K562 (cell line): Measurements from ENCODE around the gene UROD. TPM values are rescaled to one million over a fixed set of nuclear protein-coding genes. Genes with fewer than 3 reads are reported as not detected.

Experiments
- ATAC-seq: fragments of 200-7000 bp; cut with Tn5 transposase; 3 replicates; pipeline ENCODE4 v1.9.1; 2020; ENCODE audit warnings: moderate library complexity
- BruUV-seq: library from RNA; stranded (reverse); fragments of 400-500 nt; replicated peaks from 2 replicates; lab custom pipeline; 2021; lab: Mats Ljungman, UMichigan
- CTCF ChIA-PET: fragments of 300-600 bp; formaldehyde crosslinking; extraction: SDS; loops from one replicate; lab custom pipeline; 2021; ENCODE audit warnings: low intra/inter-chr PET ratio; lab: Yijun Ruan, JAX
- POLR2A ChIA-PET: fragments of 300-600, 350-650 bp; sonication (Branson Sonifier 250); formaldehyde crosslinking; extraction: SDS; loops from one replicate; lab custom pipeline; 2021; ENCODE audit warnings: antibody characterized with exemption, inconsistent platforms; lab: Yijun Ruan, JAX
- DNase-seq, 4 experiments: peaks; one replicate each; pipeline versions ENCODE4 v3.0.0 to v3.0.0-alpha.2; 2011 to 2018; ENCODE audit warnings: low spot score in 3 of 4, mixed read lengths in 3 of 4; ENCODE audit errors: extremely low read depth in 1 of 4
- FAIRE-seq: peaks from 2 replicates; lab custom pipeline; 2011; peaks lifted over from hg19 to GRCh38; lab: Jason Lieb, UNC
- H2AFZ ChIP-seq: 2 replicates; pipeline ENCODE4 v1.6.0; 2011; ENCODE audit warnings: low read depth, low read length, control low read depth, inconsistent platforms
- H3K27ac ChIP-seq: fragments of 200-600 bp; 3 replicates; pipeline ENCODE4 v1.8.0; 2011; ENCODE audit warnings: low read depth, mild to moderate bottlenecking, control low read depth, inconsistent platforms, low read length, moderate library complexity, mixed read lengths; ENCODE audit errors: extremely low read depth
- H3K27me3 ChIP-seq, 2 experiments: fragments of 300-600 bp in 1 of 2; 2 replicates in 1 of 2; 3 replicates in 1 of 2; pipeline versions ENCODE4 v1.6.0 to v1.8.0; 2011; ENCODE audit warnings: inconsistent platforms in 2 of 2, low read length in 2 of 2, mild to moderate bottlenecking in 1 of 2, mixed read lengths in 1 of 2, moderate library complexity in 1 of 2; ENCODE audit not compliant: control insufficient read depth in 2 of 2, insufficient read depth in 2 of 2
- H3K36me3 ChIP-seq: fragments of 300-600 bp; 3 replicates; pipeline ENCODE4 v1.8.0; 2011; ENCODE audit warnings: mild to moderate bottlenecking, low read length, inconsistent platforms; ENCODE audit not compliant: control insufficient read depth, insufficient read depth
- H3K4me1 ChIP-seq, 2 experiments: fragments of 200-600 bp in 1 of 2; replicated peaks in 1 of 2; 2 replicates in 1 of 2; 3 replicates in 1 of 2; pipeline versions ENCODE4 v1.5.1 to v1.8.0; 2011; ENCODE audit warnings: inconsistent platforms in 2 of 2, low read length in 2 of 2, mild to moderate bottlenecking in 1 of 2, mixed read lengths in 1 of 2, moderate library complexity in 1 of 2; ENCODE audit not compliant: control insufficient read depth in 2 of 2, insufficient read depth in 2 of 2
- H3K4me2 ChIP-seq: 2 replicates; pipeline ENCODE4 v1.6.1; 2011; ENCODE audit warnings: low read length, control low read depth, inconsistent platforms, mixed read lengths; ENCODE audit not compliant: insufficient read depth
- H3K4me3 ChIP-seq: fragments of 200-600 bp; sonication (generic), shearing (Covaris generic); 2 replicates; pipeline ENCODE4 v1.5.1; 2016; ENCODE audit warnings: control low read depth, inconsistent platforms
- H3K79me2 ChIP-seq: fragments of 200-600 bp; 3 replicates; pipeline ENCODE4 v1.8.0; 2011; ENCODE audit warnings: low read length, inconsistent platforms; ENCODE audit not compliant: control insufficient read depth, insufficient read depth
- H3K9ac ChIP-seq, 2 experiments: 2 replicates each; pipeline versions ENCODE4 v1.6.0 to v1.6.1; 2011; ENCODE audit warnings: low read depth in 2 of 2, low read length in 2 of 2, control low read depth in 1 of 2, inconsistent platforms in 1 of 2, mild to moderate bottlenecking in 1 of 2, mixed read lengths in 1 of 2; ENCODE audit not compliant: insufficient read depth in 1 of 2
- H3K9me1 ChIP-seq: one replicate; pipeline ENCODE4 v1.6.0; 2011; ENCODE audit warnings: inconsistent platforms, mild to moderate bottlenecking, low read length, moderate library complexity; ENCODE audit not compliant: control insufficient read depth, insufficient read depth
- H3K9me3 ChIP-seq: replicated peaks from 2 replicates; pipeline ENCODE4 v1.5.1; 2011; ENCODE audit warnings: low read depth, low read length, inconsistent platforms; ENCODE audit not compliant: control insufficient read depth, insufficient read depth
- H4K20me1 ChIP-seq: replicated peaks from 2 replicates; pipeline ENCODE4 v1.6.1; 2011; ENCODE audit warnings: low read length, inconsistent platforms, mixed read lengths; ENCODE audit not compliant: control insufficient read depth, insufficient read depth
- E2F6 ChIP-seq, 2 experiments: IDR thresholded peaks; 2 replicates each; pipeline ENCODE4 v1.6.1; 2011; ENCODE audit warnings: borderline replicate concordance in 1 of 2, control low read depth in 1 of 2, low read depth in 1 of 2, low read length in 1 of 2, mild to moderate bottlenecking in 1 of 2, mixed read lengths in 1 of 2, moderate library complexity in 1 of 2; ENCODE audit not compliant: insufficient read depth in 1 of 2, insufficient read length in 1 of 2, poor library complexity in 1 of 2, severe bottlenecking in 1 of 2; ENCODE audit errors: extremely low read depth in 1 of 2
- GABPB1 ChIP-seq: sonication (generic); formaldehyde crosslinking; IDR thresholded peaks from 2 replicates; pipeline ENCODE4 v1.8.0; 2022; ENCODE audit warnings: mild to moderate bottlenecking, missing genetic modification reagents
- L3MBTL2 ChIP-seq: fragments of 450-650 bp; IDR thresholded peaks from 2 replicates; pipeline ENCODE4 v1.6.1; 2016; ENCODE audit warnings: mild to moderate bottlenecking, moderate library complexity
- MGA ChIP-seq: fragments of 450-650 bp; IDR thresholded peaks from 2 replicates; pipeline ENCODE4 v1.6.1; 2016; ENCODE audit warnings: mild to moderate bottlenecking, moderate library complexity
- RBM14 ChIP-seq: fragments of 200-400 bp; formaldehyde crosslinking; IDR thresholded peaks from 2 replicates; pipeline ENCODE4 v1.6.1; 2018; ENCODE audit warnings: low read depth, mild to moderate bottlenecking, low read length, moderate library complexity, borderline replicate concordance; ENCODE audit not compliant: insufficient read depth
- RFX1 ChIP-seq: fragments of 450-650 bp; IDR thresholded peaks from 2 replicates; pipeline ENCODE4 v1.6.1; 2016; ENCODE audit warnings: mild to moderate bottlenecking, moderate library complexity
- SPI1 ChIP-seq: IDR thresholded peaks from 2 replicates; pipeline ENCODE4 v1.6.1; 2011; ENCODE audit warnings: low read depth, low read length, control low read depth, borderline replicate concordance
- WGBS: fragments of 100-300 bp; shearing (Covaris generic); methylation state at CpG from one replicate; pipeline ENCODE4 v1.1.6; 2016; ENCODE audit warnings: low coverage, mixed read lengths; ENCODE audit not compliant: insufficient coverage; ENCODE audit errors: missing lambda C conversion rate; 5-methylcytosine and 5-hydroxymethylcytosine counted together
- in situ Hi-C: fragments of 300-500 bp; cut with MboI; formaldehyde crosslinking; loops from 4 replicates; pipeline ENCODE4 v1.15.0; 2018; ENCODE audit warnings: inconsistent platforms, mixed read lengths
- intact Hi-C: fragments of 100-400 bp; cut with micrococcal nuclease; formaldehyde crosslinking; loops from 2 replicates; pipeline ENCODE4 v1.14.2; 2022
- polyA plus RNA-seq, 8 experiments: library from polyadenylated mRNA; depleted of rRNA in 4 of 8; stranded (reverse) in 5 of 8; unstranded in 3 of 8; fragments of >200 nt; fragmentation: Nextera tagmentation in 2 of 8; fragmentation: Illumina TruSeq in 1 of 8; extraction: Ambion mirVana in 2 of 8; extraction: Trizol in 1 of 8; gene quantifications; 2 replicates each; pipeline versions ENCODE4 v1.2.1 to v1.2.3, GENCODE V29; 2011 to 2014; ENCODE audit warnings: inconsistent platforms in 1 of 8, missing spikeins in 1 of 8
- total RNA-seq, 7 experiments: library from RNA; depleted of rRNA in 6 of 7; stranded (reverse); fragments of >200 nt in 6 of 7; fragmentation: Illumina TruSeq in 2 of 7; extraction: Trizol in 2 of 7; gene quantifications; 2 replicates each; pipeline versions ENCODE4 v1.2.1 to v1.2.3, GENCODE V29; 2011 to 2021; ENCODE audit warnings: low replicate concordance in 1 of 7

Gene UROD
- total and polyA plus RNA-seq, 9 of the 15 experiments (the other 6 are each of a cell fraction or from before 2014, with no cell fraction given) = 533 to 2,933 (median 1,100) TPM

DNA sequence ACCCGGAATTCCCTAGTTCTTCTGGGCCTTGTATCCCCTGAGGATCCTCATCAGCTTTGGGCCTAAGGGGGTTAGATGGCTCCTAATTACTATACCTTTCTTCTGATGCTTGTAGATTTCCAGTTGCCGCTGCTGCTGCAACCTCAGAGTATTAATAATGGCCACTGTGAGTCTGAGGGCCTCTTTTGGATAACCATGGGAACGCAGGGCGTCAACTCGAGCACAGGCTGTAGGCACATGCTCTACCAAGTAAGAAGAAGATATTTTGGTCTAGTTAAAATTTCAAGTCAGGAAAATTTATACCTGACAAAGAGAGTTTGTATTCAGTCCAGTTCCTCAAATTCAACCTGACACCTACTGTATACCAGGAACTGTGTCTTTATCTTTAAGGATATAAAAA, 28.2 kb downstream of the UROD start:
- in situ Hi-C loops (no loop called here), intact Hi-C loops (no loop called here)
- no peak overlapping the region for H3K4me3 ChIP-seq
- peak in 1 of 4 experiments; percentile 37 for DNase-seq
- no peak for FAIRE-seq
- no peak for ATAC-seq
- POLR2A ChIA-PET = interaction anchor here (0.6 to 1.2 kb wide), 3 partner anchors 10 to 504 kb away, joined by 3 to 4 read pairs (median 3); no protein-coding TSS in a partner anchor
- H3K4me1 ChIP-seq = peaks cover 32 to 34% of the 10 kb centered on the region in 2 experiments
- no peaks in the 10 kb centered on the region for H3K9me1 ChIP-seq
- H3K79me2 ChIP-seq = no peaks in the 10 kb centered on the region
- no peaks in the 10 kb centered on the region for H3K27me3 ChIP-seq
- 30% methylated on average over 5 of the region's 5 CpGs for WGBS
- H3K4me2 ChIP-seq = no peak overlapping the region
- CTCF ChIA-PET = no interaction called here
- no TSS peak for BruUV-seq
- H3K9me3 ChIP-seq = no peaks in the 10 kb centered on the region
- no peak overlapping the region for H3K9ac ChIP-seq
- H3K36me3 ChIP-seq = no peaks in the 10 kb centered on the region
- 0 out of 2 replicates have a peak, but pooled peaks cover 4% of the 10 kb centered on the region for H4K20me1 ChIP-seq
- no peak overlapping the region for H3K27ac ChIP-seq
- no peak overlapping the region for H2AFZ ChIP-seq
- TF ChIP-seq MGA = peak; percentile 68; the same call in 1 of the 2 replicates
- TF ChIP-seq GABPB1 (CRISPR knock-in tag) = no peak
- TF ChIP-seq SPI1 = 0 out of 2 replicates have a peak, but pooled peaks have one; percentile 8
- no peak for TF ChIP-seq RBM14
- TF ChIP-seq L3MBTL2 = peak; percentile 91
- peak; percentile 59 for TF ChIP-seq RFX1
- peak in 1 of 2 experiments; percentile 55 for TF ChIP-seq E2F6 (IDR thresholded peaks at IDR 0.05; ENCODE audit: borderline replicate concordance in 1 of 2, extremely low read depth in 1 of 2, insufficient read depth in 1 of 2, insufficient read length in 1 of 2, low read depth in 1 of 2, low read length in 1 of 2, poor library complexity in 1 of 2, severe bottlenecking in 1 of 2)
